ENCODE measurements around the gene MPRIP.
"Not testable (repeated sequence)": the region's sequence is repeated elsewhere in the genome, so short reads cannot be mapped to it uniquely, and the experiment has no call there.

MPRIP gene

DNA sequence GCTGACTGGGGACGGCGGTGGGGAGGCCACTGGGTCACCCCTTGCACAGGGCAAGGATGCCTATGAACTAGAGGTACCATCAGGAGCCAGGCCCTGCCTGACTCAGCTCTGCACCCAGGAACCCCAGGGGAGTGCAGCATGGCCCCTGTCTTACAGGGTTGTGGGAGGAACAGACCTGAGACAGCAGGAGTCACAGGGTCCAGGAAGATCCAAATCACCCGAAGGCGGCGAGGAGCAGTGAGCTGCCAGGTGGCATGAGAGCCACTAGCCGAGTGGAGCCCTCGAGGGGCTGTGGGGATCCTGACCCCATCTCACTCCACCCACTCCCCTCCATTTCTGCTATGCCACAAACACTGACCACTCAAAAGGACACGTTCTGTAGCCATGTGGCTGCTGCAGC lies 133.1 kb downstream of the MPRIP start:
- DNase-seq: no peak

DNA sequence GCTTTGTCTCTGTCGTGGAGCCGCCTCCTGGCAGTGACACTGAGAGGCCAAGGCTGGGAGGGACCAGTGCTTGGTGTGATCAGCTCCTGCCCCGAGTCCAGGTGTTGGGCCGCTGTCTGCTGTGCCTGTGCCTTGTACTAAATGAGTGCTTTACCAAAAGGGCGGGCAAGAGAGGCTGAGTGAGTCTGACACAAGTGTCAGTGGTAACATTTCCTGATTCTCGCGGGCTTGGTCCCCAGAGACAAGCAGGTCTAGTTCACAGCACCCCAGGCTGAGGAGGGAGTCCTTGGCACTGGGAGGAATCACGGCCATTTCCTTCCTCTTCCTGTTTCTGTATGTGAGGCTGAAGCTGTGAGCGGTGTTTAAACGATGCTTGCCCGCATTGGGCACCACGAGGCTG lies 133.7 kb downstream of the MPRIP start:
- DNase-seq: peak in 2 of 4 experiments; percentile 10 to 19

DNA sequence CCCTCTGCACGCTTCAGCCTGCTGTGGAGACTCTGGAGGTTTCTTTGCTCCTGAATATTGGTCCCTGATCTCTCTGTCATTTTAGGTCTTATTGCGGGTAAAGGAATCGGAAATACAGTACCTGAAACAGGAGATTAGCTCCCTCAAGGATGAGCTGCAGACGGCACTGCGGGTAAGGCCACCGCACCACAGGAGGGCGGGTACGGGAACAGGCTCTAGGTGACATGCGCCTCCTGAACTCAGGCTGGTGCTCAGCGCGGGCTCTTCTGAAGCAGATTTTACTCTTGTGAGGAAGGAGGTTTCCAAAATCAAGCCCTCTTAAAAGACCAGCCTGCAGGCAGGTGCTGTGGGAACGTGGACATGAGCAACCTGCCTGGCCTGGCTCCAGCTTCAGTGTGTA lies 134.1 kb downstream of the MPRIP start:
- peak in 1 of 4 experiments; percentile 9 for DNase-seq

DNA sequence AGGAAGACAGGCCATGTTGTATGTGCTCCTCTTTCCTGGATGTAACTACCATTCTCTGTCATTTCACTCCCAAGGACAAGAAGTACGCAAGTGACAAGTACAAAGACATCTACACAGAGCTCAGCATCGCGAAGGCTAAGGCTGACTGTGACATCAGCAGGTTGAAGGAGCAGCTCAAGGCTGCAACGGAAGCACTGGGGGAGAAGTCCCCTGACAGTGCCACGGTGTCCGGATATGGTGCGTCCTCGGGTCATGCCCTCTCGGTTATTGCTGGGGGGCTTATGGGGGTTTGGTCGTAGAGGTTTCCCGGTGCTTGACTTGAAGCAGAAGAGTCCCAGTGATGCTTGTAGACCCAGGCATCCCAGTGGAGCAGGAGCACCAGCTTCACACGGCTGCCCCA lies 134.9 kb downstream of the MPRIP start:
- DNase-seq: no peak

DNA sequence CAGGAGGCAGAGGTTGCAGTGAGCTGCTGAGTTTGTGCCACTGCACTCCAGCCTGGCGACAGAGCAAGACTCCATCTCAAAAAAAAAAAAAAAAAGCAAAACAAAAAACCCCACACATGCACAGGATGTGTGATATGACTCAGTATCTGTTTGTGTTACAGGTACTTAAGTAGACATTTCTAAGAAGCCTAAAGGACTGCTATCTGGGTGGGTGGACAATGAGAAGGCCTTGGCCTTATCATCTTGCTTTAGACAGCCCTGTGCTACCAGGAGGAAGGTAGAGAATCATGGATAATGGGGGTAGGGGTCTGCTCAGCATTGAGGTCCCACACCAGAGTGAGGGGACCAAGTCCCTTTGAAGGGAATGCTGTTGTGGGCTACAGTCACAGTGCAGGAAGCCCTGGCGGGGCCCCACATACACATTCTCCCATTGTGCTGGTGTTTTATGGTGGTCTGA lies 137.1 kb downstream of the MPRIP start:
- peak in 1 of 4 experiments; percentile 29 for DNase-seq

DNA sequence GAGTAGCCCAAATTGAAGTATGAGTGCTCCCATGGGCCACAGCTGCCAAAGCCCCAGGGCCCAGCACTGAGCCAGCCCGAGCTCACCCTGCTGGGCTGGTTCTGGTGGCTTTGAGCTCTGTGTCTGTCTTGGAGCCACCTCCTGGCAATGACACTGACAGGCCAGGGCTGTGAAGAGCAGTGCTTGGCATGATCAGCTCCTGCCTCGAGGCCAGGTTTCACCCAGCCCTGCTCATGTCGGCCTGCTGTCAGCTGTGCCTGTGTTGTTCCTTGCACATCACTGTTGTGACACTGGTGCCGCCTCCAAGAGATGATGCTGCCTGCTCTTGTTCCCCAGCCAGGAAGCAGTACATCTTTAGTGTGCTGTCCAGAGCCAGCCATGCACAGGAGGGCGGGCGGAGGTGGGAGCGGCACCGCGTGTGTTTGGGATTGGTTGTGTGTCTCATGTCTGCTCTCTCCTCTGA lies 137.9 kb downstream of the MPRIP start:
- peak in 2 of 4 experiments; percentile 25 to 34 for DNase-seq

DNA sequence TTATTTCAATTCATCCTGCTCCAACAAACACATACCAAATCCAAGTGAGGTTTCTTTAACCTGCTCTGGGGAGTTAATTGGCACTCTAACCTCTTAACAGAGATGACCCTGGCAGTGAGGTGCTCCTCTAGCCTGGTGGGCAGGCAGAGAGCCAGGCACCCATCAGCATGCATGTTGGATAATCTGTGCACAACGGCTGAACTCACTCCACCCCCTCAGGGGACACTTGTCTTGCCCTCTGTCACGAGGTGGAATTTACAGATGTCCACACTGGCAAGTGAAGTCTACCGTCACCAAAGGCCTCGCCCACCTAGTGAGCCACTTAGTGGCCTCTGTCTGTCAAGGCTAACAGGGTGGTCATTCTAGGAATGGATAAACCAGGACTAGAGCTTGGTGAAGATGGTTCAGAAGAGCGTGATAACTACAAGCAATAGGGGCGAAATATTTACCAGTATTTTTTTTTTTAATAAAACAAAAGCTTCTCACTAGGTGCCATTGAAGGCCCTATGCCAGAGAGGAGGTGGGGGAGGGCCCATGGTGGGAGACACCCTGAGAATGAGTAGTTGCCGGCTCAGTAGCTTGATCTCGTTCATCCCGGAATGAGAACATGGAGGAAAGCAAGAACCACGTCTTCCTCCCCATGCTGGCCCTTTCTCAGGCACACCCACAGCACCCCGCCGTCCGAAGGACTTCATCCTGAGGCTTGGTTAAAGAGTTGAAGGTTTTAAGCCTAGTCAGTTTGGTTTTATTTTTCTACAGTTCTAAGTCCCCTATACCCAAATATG lies 138.7 kb downstream of the MPRIP start:
- DNase-seq: no peak

DNA sequence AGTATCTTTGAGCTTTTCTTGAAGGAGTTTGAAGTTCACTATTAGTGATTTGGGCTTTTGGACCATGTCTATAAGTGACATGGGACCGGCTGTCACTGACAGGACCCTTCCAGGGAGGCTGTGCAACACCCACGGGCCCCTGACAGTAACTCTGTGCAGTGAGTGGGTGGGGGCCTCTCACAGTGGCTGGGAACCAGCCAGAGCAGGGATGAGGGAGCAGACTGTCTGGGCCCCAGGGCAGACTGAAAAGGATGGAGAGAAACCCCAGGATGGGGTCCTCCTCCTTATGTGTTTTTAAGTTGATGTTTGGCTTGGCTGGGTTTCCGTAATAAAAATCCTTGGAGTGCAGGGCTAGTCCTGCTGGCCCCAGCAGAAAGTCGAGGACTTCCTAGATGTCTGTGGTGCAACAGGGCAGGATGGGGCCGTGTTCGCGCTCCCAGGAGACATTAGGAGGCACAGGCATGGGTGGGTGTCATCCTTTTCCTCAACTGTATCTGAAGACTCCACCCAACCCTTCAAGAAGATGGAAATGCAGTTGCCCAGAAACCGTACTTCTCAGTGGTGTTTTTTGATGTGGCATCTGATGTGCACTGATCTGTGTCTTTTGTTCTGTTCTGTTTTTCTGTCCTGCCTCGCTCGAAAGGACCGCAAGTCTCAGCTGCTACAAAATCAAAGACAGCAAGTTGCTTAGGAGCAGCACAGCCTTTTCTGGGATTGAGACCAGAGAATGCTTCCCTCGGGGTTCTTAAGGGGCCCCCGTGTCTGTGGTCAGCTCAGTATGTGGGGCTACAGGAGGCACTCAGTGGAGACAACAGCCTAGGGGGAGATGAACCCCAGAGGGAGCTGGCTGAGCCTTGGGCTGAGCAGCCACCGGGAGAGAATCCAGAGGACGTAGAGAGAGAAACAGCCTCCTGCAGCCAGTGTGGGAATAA lies 139.7 kb downstream of the MPRIP start:
- peak in 1 of 4 experiments; percentile 21 for DNase-seq

DNA sequence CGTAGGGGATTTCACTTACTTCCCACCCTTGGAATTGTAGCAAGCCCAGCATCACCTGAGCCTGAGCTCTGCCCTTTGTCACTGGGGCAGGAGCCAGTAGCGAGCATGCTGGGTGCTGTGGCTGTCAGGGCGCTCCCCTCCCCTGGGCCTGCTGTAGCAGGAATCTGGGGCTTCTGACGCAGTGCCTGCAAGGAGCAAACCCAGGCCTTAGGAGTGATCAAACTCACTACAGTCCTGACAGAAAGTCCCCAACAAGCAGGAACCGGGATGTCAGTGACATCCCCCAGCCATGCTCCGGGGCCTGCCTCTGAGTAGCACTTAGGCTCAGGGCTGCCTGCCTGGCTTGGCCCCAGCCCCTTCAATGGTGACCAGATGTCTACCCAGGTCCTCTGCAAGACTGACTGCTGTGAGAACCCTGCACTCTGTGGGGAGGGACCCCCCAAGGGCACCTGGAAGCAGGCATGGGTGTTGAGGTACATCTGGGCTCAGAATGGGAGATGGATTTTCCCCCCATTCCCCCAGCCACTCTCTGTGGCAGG lies 140.4 kb downstream of the MPRIP start:
- DNase-seq: peak in 1 of 4 experiments; percentile 29

DNA sequence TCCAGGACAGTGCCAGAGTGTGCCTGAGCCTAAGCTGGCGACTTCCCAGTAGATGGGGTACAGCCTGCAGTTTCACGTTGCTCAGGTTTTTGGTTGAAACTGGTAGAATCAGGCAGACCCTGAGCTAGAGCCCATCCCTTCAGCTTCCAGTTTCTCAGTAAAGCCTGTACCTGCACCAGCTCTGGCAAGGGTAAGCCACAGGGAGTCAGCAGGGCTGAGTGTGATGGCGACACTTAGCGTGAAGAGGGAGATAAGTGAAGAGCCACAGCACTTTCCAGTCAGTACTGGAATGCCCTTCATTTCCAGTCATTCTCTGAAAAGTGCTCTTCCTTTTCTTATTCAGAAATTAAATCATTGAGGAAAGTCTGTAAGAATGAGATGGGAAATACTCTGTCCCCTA lies 141.5 kb downstream of the MPRIP start:
- DNase-seq: no peak

DNA sequence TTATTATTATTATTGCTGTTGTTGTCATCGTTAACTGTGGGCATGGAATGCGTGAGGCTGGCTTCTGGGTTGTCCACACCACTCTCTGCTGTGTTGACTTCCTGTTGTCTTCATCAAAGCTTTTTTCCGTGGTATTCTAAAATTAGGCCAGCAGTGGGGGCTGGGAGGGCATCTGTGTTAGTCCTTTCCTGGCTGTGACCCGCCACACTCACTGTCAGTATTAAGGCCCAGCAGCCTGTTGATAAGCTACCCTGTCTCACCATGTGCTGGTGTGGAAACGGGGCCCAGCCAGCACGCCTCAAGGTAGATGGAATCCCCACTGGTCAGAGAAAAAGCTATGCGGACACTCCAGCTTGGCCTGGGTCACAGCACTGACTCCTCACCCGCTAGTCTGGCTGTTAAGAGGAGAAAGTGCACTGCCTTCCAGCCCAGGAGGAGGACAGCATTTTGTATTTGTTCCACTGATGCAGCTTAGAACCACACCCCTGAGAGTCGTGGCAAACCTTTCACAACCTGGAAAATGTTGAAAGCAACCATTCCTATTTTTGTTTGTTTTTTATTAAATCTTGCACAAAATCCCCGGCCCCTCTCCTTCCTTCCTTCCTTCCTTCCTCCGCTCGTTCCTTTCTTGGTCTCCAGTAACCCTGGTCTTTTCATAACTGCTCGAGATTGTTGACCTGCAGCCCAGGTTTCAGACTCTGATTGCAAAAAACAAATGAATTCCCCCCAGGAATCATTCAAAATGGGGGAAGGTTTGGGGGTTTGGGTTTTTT lies 142.9 kb downstream of the MPRIP start:
- DNase-seq: not testable (repeated sequence)

DNA sequence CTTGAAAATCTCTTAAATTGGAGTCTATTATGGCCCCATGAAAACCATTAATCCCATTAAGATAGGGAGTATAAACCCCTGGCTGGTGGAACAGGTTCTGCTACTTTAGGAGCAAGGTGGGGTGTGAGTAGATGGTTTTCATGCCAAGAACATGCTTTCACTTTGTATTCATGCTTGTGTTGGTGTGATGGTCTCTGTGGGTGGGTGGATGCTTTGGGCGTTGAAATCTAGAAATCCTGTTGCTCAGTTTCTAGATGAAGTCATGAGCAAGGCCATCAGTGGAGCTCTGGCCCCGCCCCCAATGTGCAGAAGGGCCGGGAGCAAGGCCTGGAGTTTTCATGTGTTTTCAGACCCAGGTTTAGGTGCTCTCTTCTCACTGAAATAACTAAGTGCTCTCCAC lies 143.8 kb downstream of the MPRIP start:
- DNase-seq: no peak

DNA sequence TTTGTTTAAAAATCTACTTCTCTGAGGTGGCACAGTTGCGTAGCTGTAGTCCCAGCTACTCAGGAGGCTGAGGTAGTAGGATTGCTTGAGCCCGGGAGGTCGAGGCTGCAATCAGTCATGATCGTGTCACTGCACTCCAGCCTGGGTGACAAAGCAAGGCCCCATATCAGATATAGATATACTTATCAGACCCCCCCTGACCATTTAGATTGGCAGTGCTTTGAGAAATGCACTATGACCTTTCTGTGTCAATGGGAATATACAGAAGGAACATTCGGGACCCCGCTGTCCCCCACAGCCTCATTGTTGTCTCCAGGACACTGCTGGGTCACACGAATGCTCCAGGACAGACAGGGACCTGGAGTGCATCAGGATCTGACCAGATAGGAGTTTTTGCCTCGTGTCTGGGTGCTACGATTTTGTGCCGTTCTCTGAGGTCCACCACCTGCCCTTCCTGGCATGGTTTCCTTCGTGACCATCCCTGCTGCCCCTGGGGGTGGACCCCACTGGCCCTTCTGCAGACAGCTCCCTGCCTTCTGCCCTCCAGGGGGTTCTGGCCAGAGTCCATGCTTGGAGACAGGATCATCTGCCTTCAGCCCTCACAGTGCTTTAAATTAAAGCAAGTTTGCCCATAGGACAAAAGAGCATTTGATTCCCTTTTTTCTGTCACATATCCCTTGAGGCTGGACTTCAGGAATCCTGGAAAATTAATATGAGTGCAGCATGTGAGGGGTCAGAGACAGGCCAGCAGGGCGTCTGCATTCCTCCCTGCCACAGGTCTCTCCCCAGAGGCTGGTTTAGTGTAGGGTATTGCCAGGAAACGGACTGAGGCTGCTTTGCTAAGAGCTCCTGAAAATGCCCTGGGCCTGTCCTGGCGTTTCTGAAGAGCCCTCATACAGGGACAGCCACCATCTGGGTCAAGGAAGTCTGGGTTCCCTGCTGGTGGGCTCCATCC lies 144.6 kb downstream of the MPRIP start:
- no peak for DNase-seq

DNA sequence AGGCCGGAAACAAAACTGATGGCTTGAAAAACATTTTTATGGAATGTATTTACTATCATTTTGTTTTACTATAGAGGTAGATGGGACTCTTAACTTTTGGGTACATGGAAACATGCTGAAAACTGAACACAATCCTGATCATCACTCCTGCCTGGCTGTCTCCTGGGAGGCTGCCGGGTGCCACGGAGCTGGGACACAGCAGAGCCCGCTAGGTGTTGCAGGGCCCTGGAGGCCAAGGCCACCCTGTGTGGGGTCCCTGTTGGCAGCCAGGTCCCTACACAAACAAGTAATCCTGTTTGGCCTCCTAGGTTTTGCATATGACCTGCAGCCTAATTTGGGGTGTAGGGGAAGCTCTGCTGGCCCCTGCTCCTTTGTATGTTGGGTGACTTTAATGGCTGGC lies 146.3 kb downstream of the MPRIP start:
- DNase-seq: no peak

DNA sequence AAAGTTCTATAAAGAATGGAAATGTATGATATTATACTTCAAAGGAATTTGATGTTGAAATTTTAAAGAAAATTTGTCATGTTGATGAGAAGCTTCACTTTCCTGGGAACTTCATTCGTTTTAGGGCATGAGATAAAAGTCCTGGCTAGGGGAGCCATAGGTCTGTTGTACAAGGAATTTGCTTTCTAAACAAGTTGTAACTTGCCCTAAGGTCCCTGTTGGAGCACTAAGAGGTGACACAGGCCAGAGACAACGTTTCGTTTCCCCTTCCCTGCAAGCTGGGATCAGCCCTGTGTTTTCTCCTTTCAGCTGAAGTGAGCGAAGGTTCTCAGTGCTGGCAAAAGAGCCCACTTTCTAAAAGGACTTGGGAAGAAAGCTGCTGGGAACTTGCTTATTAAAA lies 147.3 kb downstream of the MPRIP start:
- no peak for DNase-seq

DNA sequence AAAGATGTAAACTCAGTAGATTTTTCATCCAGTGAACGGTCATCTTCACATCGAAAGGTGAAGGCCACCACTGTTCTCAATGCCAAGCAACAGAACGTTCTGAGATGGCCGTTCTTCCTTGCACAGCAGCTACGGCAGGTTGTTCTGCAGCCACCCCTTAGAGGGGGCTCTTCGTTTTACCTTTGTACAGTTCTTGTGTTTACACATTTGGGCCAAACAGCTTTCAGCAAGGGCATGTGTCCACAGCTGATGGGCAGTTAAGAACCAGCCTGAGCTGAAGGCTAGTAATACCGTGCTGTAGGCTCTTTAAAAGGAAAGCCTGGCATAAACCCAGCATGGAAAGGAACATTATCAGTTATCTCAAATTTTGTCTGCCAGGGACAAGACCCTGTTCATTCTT lies 147.9 kb downstream of the MPRIP start:
- no peak for DNase-seq

DNA sequence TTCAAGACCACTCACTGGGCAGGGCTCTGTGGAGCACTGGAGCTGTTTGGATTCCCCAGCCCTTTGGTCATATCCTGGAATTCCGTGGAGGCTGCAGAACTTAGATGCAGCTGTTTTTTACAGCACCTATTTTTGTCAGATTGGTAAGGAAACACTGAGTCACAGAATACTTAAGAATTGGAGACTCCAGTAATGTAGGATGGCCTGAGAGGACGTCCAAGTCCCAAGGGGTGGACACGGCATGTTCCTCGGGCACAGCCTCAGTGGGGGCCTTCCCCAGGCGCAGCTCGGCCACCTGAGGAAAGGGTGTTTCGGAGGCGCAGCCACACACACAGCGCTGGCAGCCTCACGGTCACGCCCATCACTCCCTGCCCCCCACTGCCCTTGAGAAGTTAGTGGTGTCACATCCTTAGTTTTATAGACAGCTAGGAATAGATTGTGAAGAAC lies 149.1 kb downstream of the MPRIP start:
- no peak for DNase-seq

DNA sequence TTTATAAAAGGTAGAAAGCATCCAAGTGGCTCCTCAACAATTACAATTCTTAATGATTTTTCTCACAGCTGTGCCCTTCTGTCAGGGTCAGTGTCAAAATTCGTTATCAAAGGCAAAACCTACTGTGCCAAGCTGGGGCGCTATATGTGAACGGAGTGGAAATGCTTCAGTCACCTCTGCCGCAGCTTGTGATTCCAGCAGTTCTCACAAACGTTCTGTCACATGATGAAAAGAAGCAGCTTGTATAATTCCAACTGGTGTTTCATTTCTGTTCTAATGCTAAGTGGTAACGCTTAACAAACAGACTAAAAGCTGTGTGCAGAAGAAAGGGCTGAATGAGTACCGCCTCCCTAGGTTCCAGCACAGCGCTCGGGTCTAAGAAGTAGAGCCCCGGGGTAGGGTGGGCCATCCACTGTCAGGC lies 149.7 kb downstream of the MPRIP start:
- DNase-seq: no peak

DNA sequence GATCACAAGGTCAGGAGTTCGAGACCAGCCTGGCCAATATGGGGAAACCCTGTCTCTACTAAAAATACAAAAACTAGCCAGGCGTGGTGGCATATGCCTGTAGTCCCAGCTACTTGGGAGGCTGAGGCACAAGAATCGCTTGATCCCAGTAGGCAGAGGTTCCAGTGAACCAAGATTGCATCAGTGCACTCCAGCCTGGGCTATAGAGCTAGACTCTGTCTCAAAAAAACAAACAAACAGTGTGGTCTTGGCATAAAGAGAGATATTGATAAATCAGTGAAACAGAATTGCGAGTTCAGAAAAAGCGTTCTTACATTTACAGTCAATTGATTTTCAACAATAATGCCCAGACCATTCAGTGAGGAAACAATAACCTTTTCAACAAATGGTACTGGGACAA lies 153.2 kb downstream of the MPRIP start:
- not testable (repeated sequence) for DNase-seq

DNA sequence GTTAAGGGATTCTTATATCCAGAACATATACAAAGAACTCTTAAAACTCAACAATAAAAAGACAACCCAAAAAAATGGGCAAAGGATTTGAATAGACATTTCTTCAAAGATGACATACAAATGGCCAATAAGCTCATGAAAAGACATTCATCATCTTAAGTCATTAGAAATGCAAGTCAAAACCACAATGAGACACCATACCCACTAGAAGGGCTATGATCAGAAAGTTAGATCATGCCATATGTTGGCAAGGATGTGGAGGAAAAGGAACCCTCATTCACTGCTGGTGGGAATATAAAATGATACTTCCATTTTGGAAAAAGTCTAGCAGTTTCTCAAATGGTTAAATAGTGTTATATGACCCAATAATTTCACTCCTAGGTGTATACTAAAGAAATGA lies 154.5 kb downstream of the MPRIP start:
- no peak for DNase-seq

DNA sequence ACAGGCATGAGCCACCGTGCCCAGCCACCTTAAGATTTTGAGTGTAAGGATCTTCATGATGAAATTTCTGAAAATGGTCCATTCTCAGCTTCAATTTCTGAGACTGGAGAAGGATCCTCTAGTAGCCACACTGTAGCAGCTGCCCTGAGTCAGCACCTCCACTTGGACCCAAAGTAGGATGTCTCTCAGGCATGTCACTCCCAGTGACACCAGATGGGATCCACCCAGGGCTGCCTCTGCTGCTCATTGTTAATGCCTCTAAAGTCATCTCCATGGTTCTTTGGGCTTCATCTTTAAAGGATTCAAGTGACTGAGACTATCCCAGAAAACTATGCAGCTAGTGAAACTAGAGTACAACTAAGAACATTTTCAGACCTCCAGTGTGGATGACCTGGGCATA lies 156.0 kb downstream of the MPRIP start:
- DNase-seq: no peak
